Retina (tissue), 1 donor: ENCODE measurements around the gene CCDC60.
A peak's percentile ranks its signal among the peaks of the same experiment; 100 is the strongest.

Experiments
- DNase-seq: peaks from one replicate; pipeline ENCODE4 v3.0.0-alpha.2; 2016

The CCDC60 gene

DNA sequence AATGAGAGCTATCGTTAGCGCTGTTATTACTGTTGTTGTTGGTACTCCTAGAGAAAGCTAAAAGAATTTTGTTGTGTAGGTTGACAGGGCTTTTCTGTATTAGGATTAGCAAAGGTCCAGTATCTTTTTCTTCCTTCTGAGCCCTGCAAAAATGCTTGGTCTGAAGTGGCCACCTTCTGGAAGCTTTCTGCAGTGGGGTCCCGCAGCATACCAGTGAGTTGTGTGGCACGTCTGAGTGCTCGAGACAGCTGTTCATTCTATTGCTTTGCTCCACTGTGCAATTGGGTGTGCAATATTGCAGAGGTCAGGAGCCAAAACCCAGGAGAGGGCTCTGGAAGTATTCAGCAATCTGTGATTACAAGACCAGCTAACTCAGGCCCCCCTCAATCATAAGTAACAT lies 57.1 kb downstream of the CCDC60 start:
- DNase-seq = peak; percentile 52

GRCh38 chr12:119393677-119394076 lies 59.1 kb downstream of the CCDC60 start:
- no peak for DNase-seq

DNA sequence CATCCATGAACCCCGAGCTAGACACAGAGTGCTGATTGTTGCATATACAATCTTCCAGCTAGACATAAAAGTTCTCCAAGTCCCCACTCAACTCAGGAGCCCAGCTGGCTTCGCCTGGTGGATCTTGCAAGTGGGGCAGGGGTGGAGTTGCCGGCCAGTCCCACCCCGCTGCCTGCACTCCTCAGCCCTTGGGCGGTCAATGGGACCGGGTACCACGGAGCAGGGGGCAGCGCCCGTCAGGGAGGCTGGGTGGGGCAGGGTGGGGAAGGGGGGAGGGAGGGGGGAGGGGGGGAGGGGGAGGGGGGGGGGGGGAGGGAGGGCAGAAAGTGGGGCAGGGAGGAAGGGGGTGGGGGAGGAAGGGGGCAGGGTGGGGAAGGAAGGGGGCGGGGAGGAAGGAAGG lies 63.0 kb downstream of the CCDC60 start:
- DNase-seq = no peak

GRCh38 chr12:119398190-119398589 lies 63.7 kb downstream of the CCDC60 start:
- DNase-seq = no peak

DNA sequence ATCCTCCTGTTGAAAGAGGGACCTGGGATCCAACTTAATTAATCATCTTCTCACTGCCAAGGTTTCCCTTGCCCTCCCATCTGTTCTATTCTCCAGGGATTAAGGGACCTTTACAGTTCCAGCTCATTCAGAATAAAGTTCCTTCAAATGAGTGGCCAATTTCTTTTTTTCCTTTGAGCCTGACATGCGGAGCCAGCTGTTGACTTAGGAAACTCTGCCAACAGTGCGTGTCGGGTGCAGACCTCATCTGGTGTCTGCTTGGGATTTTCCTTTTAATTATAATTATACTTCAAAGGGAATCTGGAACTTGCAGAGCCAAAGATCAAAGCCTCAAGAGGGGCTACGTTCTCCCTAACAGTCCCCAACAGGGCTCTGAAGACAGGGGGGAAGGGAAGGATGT lies 64.8 kb downstream of the CCDC60 start:
- no peak for DNase-seq

GRCh38 chr12:119406308-119406707 lies 71.8 kb downstream of the CCDC60 start:
- no peak for DNase-seq

DNA sequence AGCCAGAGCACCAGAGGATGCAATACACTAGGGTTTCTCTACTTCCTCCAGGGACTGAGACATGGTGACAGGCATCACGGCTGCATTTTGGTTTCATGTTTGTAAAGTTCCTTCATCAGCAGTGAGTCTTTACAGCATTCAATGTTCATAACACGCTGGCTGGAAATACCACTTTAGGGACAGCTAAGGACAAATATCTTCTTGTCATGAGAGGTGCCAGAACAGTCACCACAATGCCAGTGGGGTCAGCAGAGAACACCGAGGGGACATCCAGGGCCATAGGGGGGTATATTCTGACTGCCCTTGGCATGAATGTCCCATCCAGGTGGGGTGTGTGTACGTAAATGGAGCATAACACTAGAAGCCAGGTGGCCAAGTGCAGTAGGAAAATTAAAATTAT lies 72.3 kb downstream of the CCDC60 start:
- DNase-seq = no peak

DNA sequence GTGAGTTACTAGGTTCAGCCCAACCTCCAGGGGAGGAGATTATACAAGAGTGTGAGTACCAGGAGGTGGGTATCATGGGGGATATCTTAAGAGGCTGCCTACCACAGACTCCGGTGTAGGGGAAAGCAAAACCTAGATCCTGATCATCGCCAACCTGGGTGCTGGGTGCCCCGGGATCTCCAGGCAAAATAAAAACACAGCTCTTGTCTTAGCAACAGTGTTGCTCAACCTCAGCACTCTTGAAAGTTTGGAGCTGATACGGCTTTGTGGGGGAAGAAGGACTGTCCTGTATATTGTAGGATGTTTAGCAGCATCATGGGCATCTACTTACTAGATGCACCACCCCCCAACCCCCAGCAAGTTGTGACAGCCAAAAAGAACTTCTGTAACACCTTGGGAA lies 74.5 kb downstream of the CCDC60 start:
- DNase-seq = no peak

DNA sequence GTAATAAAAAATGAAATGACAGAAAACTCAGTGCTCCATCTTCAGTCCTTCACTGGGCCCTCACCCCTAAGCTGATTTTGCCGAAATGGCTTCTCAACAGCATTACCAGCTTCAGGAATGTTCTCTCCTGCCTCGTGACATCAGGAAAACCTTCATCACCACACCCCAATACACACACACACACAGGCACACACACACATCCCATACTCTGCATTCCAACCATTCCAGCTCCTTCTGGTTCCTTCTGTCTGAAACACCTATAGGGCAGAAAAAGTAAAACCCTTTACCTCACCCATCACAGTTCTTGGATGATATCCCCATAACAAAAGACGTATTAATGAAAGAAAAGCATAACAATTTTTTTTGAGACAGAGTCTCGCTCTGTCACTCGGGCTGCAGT lies 75.9 kb downstream of the CCDC60 start:
- no peak for DNase-seq

GRCh38 chr12:119412306-119412705 lies 77.8 kb downstream of the CCDC60 start:
- DNase-seq = no peak

DNA sequence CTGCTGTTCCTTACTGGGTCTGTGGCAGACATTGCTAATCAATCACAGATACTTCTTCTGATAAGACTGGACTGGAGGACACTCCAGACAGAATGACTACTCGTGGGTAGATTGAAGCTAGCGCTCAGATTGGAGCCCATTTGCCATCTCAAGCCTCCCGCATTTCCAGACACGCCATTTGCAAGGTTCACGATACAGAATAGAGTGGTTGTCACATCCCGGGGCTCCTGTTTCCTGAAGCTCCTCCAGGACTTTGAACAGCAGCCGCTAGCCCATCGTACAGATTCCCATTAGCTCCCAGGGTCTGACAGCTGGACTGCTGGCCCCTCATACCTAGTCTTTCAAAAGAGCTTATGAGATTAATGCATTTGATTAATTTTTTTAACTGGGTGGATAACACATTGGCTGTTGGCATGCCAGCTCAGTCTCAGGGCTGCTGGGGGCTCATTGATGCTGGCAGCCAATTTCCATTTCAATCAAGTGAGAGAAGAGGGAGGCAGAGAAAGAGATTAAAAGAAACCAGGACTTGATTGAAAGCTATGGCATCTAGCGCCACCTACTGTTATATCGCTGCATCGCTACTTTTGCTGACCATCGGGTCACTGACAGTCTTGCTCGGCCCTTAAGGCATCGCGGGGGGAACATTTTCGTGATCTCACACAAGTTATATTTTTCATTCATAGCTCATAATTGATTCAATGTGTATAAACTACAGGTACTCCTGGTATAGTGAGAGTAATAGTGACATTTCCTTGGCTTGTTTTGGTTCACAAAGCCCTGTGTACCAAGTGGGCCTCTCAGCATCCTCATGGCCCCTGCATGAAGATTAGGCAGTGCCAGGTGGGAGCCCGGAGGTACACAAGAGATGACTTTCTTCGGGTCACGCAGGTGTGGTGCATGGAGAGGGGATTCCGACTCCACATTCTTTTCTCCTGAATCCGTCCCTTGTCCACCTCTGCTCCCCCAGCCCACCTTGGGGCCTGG lies 78.6 kb downstream of the CCDC60 start:
- DNase-seq = peak; percentile 90

DNA sequence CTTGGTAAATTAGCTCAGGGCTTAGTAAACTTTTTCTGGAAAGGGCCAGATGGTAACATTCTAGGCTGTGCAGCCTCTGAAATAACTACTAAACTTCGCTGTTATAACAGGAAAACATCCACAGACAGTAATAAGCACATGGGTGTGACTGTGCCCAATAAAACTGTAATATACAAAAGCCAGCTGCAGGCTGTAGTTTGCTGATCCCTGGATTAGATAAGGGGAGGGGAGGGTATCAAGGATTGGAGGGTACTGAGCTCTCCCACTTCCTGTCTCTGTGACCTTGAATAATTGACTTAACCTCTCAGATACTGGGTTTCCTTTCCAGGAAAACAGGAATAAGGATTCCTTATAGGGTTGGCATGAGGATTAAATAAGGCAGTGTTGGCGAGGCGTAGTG lies 81.2 kb downstream of the CCDC60 start:
- DNase-seq = no peak

DNA sequence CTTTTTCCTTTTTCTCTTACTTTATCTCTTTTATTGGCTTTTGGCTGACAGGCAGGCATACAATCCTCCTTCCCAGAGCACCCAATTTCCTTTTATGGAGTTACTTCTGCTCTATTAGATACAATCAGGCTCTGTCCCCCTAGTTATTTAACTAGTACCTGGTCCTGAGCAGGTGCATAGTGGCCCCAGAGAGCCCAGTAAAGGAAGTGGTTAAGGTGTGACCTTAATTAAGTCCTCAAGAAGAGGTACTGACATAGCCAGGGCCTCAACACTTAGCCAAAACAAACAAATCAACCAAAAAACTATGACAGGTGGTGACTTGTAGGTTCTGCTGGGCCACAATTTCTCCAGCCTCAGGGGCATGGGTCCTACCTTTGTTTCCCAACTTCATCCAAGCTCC lies 82.9 kb downstream of the CCDC60 start:
- no peak for DNase-seq

DNA sequence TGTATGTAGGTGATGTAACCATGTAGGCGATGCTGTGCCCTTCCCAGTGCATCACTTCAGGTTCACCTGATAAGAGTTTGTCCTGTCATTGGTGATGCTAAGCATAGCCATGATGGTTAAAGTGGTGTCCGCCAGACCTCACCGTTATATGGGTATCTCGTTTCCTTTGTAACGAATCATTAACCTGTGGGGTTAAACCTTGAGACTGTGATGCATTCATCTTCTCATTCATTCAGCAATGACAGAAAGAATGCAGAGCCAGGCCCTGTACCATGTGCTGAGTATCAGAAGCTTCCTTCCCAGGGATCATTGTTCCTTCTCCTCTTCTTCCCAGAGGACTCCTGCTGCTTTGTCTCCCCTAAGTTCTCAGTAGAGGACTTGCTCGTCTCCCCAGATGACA lies 84.9 kb downstream of the CCDC60 start:
- no peak for DNase-seq

GRCh38 chr12:119423285-119423684 lies 88.8 kb downstream of the CCDC60 start:
- no peak for DNase-seq

DNA sequence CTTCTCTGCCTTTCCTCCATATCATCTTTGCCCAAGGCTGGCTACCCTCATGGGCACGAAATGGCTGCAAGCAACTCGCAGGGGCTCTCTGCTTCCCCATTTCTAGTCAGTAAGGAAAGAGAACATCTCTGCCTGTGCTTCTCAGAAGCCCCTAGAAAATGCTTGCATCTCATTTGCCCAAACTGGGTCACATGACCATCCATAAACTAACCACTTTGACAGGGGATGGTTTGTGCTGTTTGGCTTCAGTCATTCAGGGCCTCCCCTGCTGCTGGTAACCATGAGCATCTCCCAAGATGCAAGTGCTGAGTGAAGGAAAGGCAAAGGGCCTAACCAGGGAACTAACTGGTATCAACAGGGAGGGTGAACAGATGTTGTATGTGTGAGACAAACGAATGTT lies 91.1 kb downstream of the CCDC60 start:
- DNase-seq = no peak

DNA sequence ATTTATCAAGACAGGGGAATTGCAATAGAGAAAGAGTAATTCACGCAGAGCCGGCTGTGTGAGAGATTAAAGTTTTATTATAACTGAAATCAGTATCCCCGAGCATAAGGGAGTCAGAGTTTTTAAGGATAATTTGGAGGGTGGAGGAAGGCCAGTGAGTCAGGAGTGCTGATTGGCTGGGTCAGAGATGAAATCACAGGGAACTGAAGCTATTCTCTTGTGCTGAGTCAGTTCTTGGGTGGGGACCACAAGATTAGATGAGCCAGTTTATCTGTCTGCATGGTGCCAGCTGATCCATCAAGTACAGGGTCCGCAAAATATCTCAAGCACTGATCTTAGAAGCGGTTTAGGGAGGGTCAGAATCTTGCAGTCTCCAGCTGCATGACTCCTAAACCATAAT lies 96.6 kb downstream of the CCDC60 start:
- DNase-seq = no peak

DNA sequence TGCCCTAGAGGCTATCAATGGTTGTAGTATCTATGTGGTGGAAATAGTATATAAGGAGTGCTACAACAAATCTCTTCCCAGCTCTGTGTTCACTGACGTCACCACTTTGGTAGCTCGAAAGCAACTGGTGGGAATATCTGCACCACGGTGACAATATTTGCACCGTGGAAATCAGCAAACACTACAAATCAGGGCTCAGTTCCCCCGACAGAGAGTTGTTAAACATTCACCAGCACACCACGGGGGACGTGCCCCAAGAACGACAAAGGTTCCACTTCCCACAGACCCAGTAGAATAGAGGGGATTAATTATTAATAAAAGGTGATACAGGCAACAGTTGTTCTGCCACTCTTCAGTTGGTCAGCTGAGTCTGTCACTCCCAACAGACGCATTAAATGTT lies 98.4 kb downstream of the CCDC60 start:
- no peak for DNase-seq

- no peak for DNase-seq
Observed at GRCh38 chr12:119440803-119441360, 106.4 kb downstream of the CCDC60 start.

DNA sequence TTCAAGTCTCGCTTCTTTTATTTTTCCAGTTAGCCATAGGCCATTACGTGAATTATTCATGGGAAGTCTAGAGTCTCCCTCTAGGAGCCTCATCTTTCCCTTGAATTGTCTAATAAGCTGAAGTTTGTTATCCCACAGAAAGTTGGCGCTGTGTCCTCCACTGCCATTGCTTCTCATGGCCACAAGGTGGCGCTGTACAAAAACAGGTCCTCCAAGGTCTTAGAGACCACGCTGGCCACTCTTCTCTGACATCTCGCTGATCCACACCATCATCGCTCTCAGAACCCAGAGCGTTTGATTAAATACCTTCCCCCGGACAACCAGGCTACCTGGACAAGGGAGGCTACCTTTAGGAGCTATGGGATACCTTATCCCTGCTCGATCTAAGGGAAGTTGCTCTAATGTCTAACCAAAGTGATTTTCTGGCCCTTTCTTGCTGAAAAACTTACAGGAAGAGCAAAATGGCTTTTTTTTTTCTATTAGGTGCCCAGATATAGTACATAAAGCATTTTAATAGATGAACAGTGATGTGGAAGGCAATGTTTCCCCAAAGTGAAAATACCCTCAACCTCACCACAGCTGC lies 110.0 kb downstream of the CCDC60 start:
- DNase-seq = peak; percentile 62

- no peak for DNase-seq
Observed at GRCh38 chr12:119446459-119446858, 111.9 kb downstream of the CCDC60 start.

DNA sequence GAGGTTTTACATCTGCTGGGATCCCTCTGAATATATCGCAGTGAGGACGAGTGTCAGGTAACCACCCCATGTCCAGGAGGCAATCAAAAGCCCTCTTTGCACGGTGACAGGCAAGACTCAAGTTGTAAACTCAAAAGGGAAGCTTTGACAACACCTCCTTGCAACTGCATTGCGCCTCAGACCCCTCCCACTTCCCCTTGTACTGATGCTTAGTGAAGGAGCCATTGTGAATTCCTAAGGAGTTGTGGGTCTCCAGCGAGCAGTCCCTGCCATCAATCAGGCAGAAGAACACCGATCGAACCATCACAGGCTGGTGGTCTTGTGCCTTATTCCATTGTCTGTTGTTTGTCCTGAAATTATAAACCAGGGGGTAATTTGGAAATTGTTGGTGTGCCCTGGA lies 112.6 kb downstream of the CCDC60 start:
- DNase-seq = no peak

- no peak for DNase-seq
Observed at GRCh38 chr12:119447618-119448017, 113.1 kb downstream of the CCDC60 start.

GRCh38 chr12:119448611-119449131 lies 114.1 kb downstream of the CCDC60 start:
- DNase-seq = no peak
